Panc1 (cell line): Measurements from ENCODE around the gene SLC9A7. TPM values are rescaled to one million over a fixed set of nuclear protein-coding genes. Genes with fewer than 3 reads are reported as not detected.

Source experiments
- ATAC-seq: fragments of 200-7000 bp; cut with Tn5 transposase; 2 replicates; pipeline ENCODE4 v1.9.1; 2020; ENCODE audit warnings: mild to moderate bottlenecking, moderate library complexity
- BruUV-seq: library from RNA; stranded (reverse); fragments of 400-500 nt; replicated peaks from 2 replicates; lab custom pipeline; 2021; lab: Mats Ljungman, UMichigan
- CTCF ChIA-PET: fragments of 300-600 bp; sonication (Branson Sonifier 250); formaldehyde crosslinking; loops from one replicate; lab custom pipeline; 2022; ENCODE audit warnings: antibody characterized with exemption; lab: Charles Lee
- POLR2A ChIA-PET: fragments of 300-600 bp; sonication (Branson Sonifier 250); formaldehyde crosslinking; loops from one replicate; lab custom pipeline; 2022; ENCODE audit warnings: antibody characterized with exemption; lab: Charles Lee
- DNase-seq: peaks from one replicate; pipeline ENCODE4 v3.0.0-alpha.2; 2010; ENCODE audit warnings: low read depth, low spot score
- H3K27ac ChIP-seq: 2 replicates; pipeline ENCODE4 v1.5.1; 2011; ENCODE audit warnings: mild to moderate bottlenecking, low read length, inconsistent platforms
- H3K27me3 ChIP-seq: fragments of 200-500 bp; sonication (Bioruptor generic); 2 replicates; pipeline ENCODE4 v1.6.0; 2014; ENCODE audit warnings: low read length, inconsistent platforms; ENCODE audit not compliant: control insufficient read depth, insufficient read depth
- H3K36me3 ChIP-seq: fragments of 200-500 bp; sonication (Bioruptor generic); 2 replicates; pipeline ENCODE4 v1.5.1; 2014; ENCODE audit warnings: inconsistent platforms, mild to moderate bottlenecking, low read length, moderate library complexity; ENCODE audit not compliant: control insufficient read depth, insufficient read depth
- H3K4me1 ChIP-seq: 2 replicates; pipeline ENCODE4 v1.5.1; 2011; ENCODE audit warnings: inconsistent platforms, mild to moderate bottlenecking, low read length, moderate library complexity; ENCODE audit not compliant: control insufficient read depth, insufficient read depth
- H3K4me3 ChIP-seq, 2 experiments: 2 replicates each; pipeline ENCODE4 v1.5.1; 2011 to 2012; ENCODE audit warnings: low read depth in 2 of 2, low read length in 2 of 2, mild to moderate bottlenecking in 2 of 2, inconsistent platforms in 1 of 2, moderate library complexity in 1 of 2
- H3K9me3 ChIP-seq: fragments of 200-500 bp; sonication (Bioruptor generic); 2 replicates; pipeline ENCODE4 v1.5.1; 2014; ENCODE audit warnings: low read depth, mild to moderate bottlenecking, inconsistent platforms, low read length, moderate library complexity; ENCODE audit not compliant: control insufficient read depth, insufficient read depth
- CTCF ChIP-seq: fragments of 450-650 bp; IDR thresholded peaks from 2 replicates; pipeline ENCODE4 v1.5.1; 2017; ENCODE audit warnings: mild to moderate bottlenecking
- POLR2AphosphoS5 ChIP-seq: IDR thresholded peaks from 2 replicates; pipeline ENCODE4 v1.6.1; 2012; ENCODE audit warnings: mild to moderate bottlenecking, low read depth, low read length, moderate library complexity
- REST ChIP-seq, 2 experiments: IDR thresholded peaks; 2 replicates each; pipeline ENCODE4 v1.6.1; 2011 to 2012; ENCODE audit warnings: low read depth in 2 of 2, control low read depth in 1 of 2, low read length in 1 of 2, mild to moderate bottlenecking in 1 of 2, moderate library complexity in 1 of 2; ENCODE audit not compliant: insufficient read depth in 1 of 2
- SIN3A ChIP-seq: IDR thresholded peaks from 2 replicates; pipeline ENCODE4 v1.6.1; 2012; ENCODE audit warnings: low read depth, mild to moderate bottlenecking, low read length, moderate library complexity, borderline replicate concordance; ENCODE audit not compliant: insufficient read depth
- TCF7L2 ChIP-seq: IDR thresholded peaks from 2 replicates; pipeline ENCODE4 v1.6.1; 2011; ENCODE audit warnings: mild to moderate bottlenecking, low read depth, low read length, inconsistent platforms
- in situ Hi-C: cut with HindIII; loops from 2 replicates; pipeline ENCODE4 v1.10.0; 2016; ENCODE audit warnings: low sequenced_read_pairs, low pct_unique_long_range_greater_than_20kb
- intact Hi-C: fragments of 100-400 bp; cut with micrococcal nuclease; formaldehyde crosslinking; loops from one replicate; pipeline ENCODE4 v1.10.0; 2022; ENCODE audit not compliant: unreplicated experiment
- total RNA-seq: library from RNA; stranded (reverse); gene quantifications from one replicate; pipeline ENCODE4 v1.2.1, GENCODE V29; 2021; ENCODE audit not compliant: unreplicated experiment

SLC9A7 gene
- total RNA-seq, 1 experiment from 2014 or later: 80.4 TPM

GRCh38 chrX:46582966-46583365, 176.0 kb downstream of the SLC9A7 start:
- Histone ChIP-seq H3K4me3 (no peak overlapping the region), H3K4me1 (peaks cover 20% of the 10 kb centered on the region), H3K27ac (no peak overlapping the region), H3K9me3 (no peaks in the 10 kb centered on the region), H3K36me3 (no peaks in the 10 kb centered on the region), H3K27me3 (no peaks in the 10 kb centered on the region)
- ChIA-PET CTCF (no interaction called here), POLR2A (interaction anchor here (0.6 kb wide), 1 partner anchor 41 kb away, joined by 3 read pairs; no protein-coding TSS in a partner anchor)
- in situ Hi-C loops: no loop called here
- ATAC-seq: no peak
- TF ChIP-seq POLR2AphosphoS5 (no peak), SIN3A (no peak), CTCF (no peak), REST (IDR thresholded peaks at IDR 0.05; ENCODE audit: insufficient read depth in 1 of 2, low read depth in 2 of 2, low read length in 1 of 2) (no peak), TCF7L2 (no peak)
- no peak for DNase-seq
- intact Hi-C loops: no loop called here
- BruUV-seq: no TSS peak

GRCh38 chrX:46582325-46582724, 176.6 kb downstream of the SLC9A7 start:
- no peaks in the 10 kb centered on the region for H3K9me3 ChIP-seq
- H3K36me3 ChIP-seq: no peaks in the 10 kb centered on the region
- CTCF ChIA-PET: no interaction called here
- no peak for DNase-seq
- in situ Hi-C loops: no loop called here
- intact Hi-C loops: no loop called here
- TF ChIP-seq SIN3A (no peak), REST (IDR thresholded peaks at IDR 0.05; ENCODE audit: insufficient read depth in 1 of 2, low read depth in 2 of 2, low read length in 1 of 2) (no peak), CTCF (no peak), TCF7L2 (no peak), POLR2AphosphoS5 (no peak)
- peaks cover 15% of the 10 kb centered on the region for H3K4me1 ChIP-seq
- no peaks in the 10 kb centered on the region for H3K27me3 ChIP-seq
- BruUV-seq: no TSS peak
- H3K4me3 ChIP-seq: no peak overlapping the region
- no peak for ATAC-seq
- POLR2A ChIA-PET: no interaction called here
- 0 out of 2 replicates have a peak overlapping the region, but pooled peaks have one; percentile 17 for H3K27ac ChIP-seq
